Right lobe of liver (tissue), 4 donors: ENCODE measurements around the gene RABGAP1.

Experiments
- POLR2A ChIP-seq: fragments of 450-650 bp; IDR thresholded peaks from one replicate; pipeline ENCODE4 v1.6.1; 2017; ENCODE audit warnings: antibody characterized with exemption, mild to moderate bottlenecking
- TF ChIP-seq, protein P1 (sequence below), 4 donors: fragments of 200-600 bp in 3 of 4; fragments of 450-650 bp in 1 of 4; IDR thresholded peaks; one replicate each; pipeline versions ENCODE4 v1.5.1 to v1.8.0; 2016 to 2022; ENCODE audit warnings: antibody characterized with exemption in 4 of 4, mild to moderate bottlenecking in 2 of 4
- donor health status: DM: no; HTN: no; CAD: no.
- donor health status: DM: no; HTN: no; CAD: no.
- donor health status: DM: no; HTN: yes; CAD: no.

DNA sequence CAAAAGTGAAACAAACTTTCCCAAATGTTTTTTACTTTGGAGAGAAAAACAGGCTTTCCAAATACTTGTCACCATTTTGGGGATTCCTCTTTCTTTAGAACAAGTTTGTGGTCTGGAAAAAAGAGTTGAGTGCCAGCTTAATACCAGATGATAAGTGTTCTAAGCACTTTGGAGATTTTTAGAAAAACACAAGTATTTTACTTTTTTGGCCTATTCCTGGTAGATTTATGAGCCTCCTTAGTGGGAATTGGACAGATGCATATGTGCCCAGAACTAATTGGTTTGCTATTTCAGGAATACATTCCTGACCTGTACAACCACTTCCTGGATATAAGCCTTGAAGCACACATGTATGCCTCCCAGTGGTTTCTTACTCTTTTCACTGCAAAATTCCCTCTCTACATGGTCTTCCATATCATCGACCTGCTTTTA lies 133.2 kb downstream of the RABGAP1 start:
- TF ChIP-seq, protein P1, sequence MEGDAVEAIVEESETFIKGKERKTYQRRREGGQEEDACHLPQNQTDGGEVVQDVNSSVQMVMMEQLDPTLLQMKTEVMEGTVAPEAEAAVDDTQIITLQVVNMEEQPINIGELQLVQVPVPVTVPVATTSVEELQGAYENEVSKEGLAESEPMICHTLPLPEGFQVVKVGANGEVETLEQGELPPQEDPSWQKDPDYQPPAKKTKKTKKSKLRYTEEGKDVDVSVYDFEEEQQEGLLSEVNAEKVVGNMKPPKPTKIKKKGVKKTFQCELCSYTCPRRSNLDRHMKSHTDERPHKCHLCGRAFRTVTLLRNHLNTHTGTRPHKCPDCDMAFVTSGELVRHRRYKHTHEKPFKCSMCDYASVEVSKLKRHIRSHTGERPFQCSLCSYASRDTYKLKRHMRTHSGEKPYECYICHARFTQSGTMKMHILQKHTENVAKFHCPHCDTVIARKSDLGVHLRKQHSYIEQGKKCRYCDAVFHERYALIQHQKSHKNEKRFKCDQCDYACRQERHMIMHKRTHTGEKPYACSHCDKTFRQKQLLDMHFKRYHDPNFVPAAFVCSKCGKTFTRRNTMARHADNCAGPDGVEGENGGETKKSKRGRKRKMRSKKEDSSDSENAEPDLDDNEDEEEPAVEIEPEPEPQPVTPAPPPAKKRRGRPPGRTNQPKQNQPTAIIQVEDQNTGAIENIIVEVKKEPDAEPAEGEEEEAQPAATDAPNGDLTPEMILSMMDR (IDR thresholded peaks at IDR 0.05): no peak
- no peak for TF ChIP-seq POLR2A
